Sigmoid colon (tissue), 4 donors: ENCODE data around the gene FMN2.
A peak's percentile ranks its signal among the peaks of the same experiment; 100 is the strongest.

Experiments
- EP300 ChIP-seq, 4 donors: sonication (generic); formaldehyde crosslinking; IDR thresholded peaks; one replicate each; pipeline ENCODE4 v1.6.1; 2017; ENCODE audit warnings: antibody characterized with exemption in 4 of 4
- POLR2A ChIP-seq, 2 donors: fragments of 450-650 bp; IDR thresholded peaks; one replicate each; pipeline ENCODE4 v1.6.1; 2016; ENCODE audit warnings: antibody characterized with exemption in 2 of 2, mild to moderate bottlenecking in 2 of 2, moderate library complexity in 2 of 2
- TF ChIP-seq, protein P1 (sequence below), 4 experiments: fragments of 450-650 bp in 3 of 4; fragments of 200-600 bp in 1 of 4; IDR thresholded peaks; one replicate each; pipeline ENCODE4 v1.5.1; 2016 to 2019; ENCODE audit warnings: antibody characterized with exemption in 4 of 4, mild to moderate bottlenecking in 3 of 4, moderate library complexity in 2 of 4

DNA sequence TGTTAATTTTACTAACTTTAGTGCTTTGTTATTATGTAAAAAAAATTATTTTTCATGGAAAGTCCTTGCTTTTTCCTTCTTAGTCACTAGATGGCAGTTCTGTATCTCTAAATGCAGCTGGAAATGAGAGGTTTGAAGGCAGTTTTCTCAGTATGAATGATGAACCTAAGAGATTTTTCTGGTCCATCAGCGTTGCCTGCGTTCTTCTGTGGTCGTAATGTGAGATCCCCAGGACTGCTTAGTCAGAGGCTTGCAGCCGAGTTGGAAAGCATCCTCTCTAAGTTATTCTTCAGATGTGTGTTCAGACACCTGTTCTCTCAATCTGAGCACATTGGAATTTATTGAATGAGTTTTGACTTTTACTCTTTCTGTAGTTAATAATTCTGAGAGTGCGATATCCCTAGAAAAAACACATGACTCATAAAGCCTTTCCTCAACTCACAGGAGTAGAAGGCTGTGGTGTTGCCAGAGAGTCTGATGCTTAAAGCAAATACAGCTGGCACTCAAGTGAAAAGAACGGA lies 99.3 kb downstream of the FMN2 start:
- TF ChIP-seq, protein P1, sequence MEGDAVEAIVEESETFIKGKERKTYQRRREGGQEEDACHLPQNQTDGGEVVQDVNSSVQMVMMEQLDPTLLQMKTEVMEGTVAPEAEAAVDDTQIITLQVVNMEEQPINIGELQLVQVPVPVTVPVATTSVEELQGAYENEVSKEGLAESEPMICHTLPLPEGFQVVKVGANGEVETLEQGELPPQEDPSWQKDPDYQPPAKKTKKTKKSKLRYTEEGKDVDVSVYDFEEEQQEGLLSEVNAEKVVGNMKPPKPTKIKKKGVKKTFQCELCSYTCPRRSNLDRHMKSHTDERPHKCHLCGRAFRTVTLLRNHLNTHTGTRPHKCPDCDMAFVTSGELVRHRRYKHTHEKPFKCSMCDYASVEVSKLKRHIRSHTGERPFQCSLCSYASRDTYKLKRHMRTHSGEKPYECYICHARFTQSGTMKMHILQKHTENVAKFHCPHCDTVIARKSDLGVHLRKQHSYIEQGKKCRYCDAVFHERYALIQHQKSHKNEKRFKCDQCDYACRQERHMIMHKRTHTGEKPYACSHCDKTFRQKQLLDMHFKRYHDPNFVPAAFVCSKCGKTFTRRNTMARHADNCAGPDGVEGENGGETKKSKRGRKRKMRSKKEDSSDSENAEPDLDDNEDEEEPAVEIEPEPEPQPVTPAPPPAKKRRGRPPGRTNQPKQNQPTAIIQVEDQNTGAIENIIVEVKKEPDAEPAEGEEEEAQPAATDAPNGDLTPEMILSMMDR (IDR thresholded peaks at IDR 0.05), result peak; percentile 30 to 44 (median 39)
- no peak for TF ChIP-seq POLR2A (IDR thresholded peaks at IDR 0.05)
- no peak for TF ChIP-seq EP300 (IDR thresholded peaks at IDR 0.05)
